Measurements from ENCODE around the gene RNF114. TPM values are rescaled to one million over a fixed set of nuclear protein-coding genes. Genes with fewer than 3 reads are reported as not detected.
A peak's percentile ranks its signal among the peaks of the same experiment; 100 is the strongest.
"Not testable (repeated sequence)": the region's sequence is repeated elsewhere in the genome, so short reads cannot be mapped to it uniquely, and the experiment has no call there.

Gene RNF114
- total RNA-seq, 1 experiment from 2014 or later, result 76.4 TPM

- peak; percentile 25 for DNase-seq
- Histone ChIP-seq H3K4me3 (ENCODE audit: insufficient read depth, low read depth, low read length) (no peak overlapping the region), H3K27me3 (ENCODE audit: control insufficient read depth, insufficient read depth, low read length) (no peaks in the 10 kb centered on the region)
These were observed 42.1 kb upstream of the RNF114 start for GRCh38 chr20:49894073-49894470.

GRCh38 chr20:49895474-49896093, 40.6 kb upstream of the RNF114 start:
- H3K27me3 ChIP-seq (ENCODE audit: control insufficient read depth, insufficient read depth, low read length); H3K4me3 ChIP-seq (ENCODE audit: insufficient read depth, low read depth, low read length); DNase-seq; H3K36me3 ChIP-seq (replicated peaks; ENCODE audit: control insufficient read depth, insufficient read depth, low read length): not testable (repeated sequence)

More at GRCh38 chr20:49894073-49894470, 42.1 kb upstream of the RNF114 start:
- no peaks in the 10 kb centered on the region for H3K36me3 ChIP-seq (replicated peaks; ENCODE audit: control insufficient read depth, insufficient read depth, low read length)

- Histone ChIP-seq H3K27me3 (ENCODE audit: control insufficient read depth, insufficient read depth, low read length) (no peaks in the 10 kb centered on the region), H3K4me3 (ENCODE audit: insufficient read depth, low read depth, low read length) (no peak overlapping the region), H3K36me3 (replicated peaks; ENCODE audit: control insufficient read depth, insufficient read depth, low read length) (no peaks in the 10 kb centered on the region)
- DNase-seq, result no peak
These were observed 40.0 kb upstream of the RNF114 start for GRCh38 chr20:49896204-49896603.

GRCh38 chr20:49899541-49900383, 36.4 kb upstream of the RNF114 start:
- Histone ChIP-seq H3K36me3 (replicated peaks; ENCODE audit: control insufficient read depth, insufficient read depth, low read length) (peaks cover 4% of the 10 kb centered on the region), H3K4me3 (ENCODE audit: insufficient read depth, low read depth, low read length) (no peak overlapping the region), H3K27me3 (ENCODE audit: control insufficient read depth, insufficient read depth, low read length) (no peaks in the 10 kb centered on the region)
- peak; percentile 17 for DNase-seq

GRCh38 chr20:49901588-49901987, 34.6 kb upstream of the RNF114 start:
- Histone ChIP-seq H3K36me3 (replicated peaks; ENCODE audit: control insufficient read depth, insufficient read depth, low read length) (peaks cover 4% of the 10 kb centered on the region), H3K4me3 (ENCODE audit: insufficient read depth, low read depth, low read length) (no peak overlapping the region), H3K27me3 (ENCODE audit: control insufficient read depth, insufficient read depth, low read length) (no peaks in the 10 kb centered on the region)
- no peak for DNase-seq

GRCh38 chr20:49904440-49905214, 31.6 kb upstream of the RNF114 start:
- no peak for DNase-seq
- Histone ChIP-seq H3K36me3 (replicated peaks; ENCODE audit: control insufficient read depth, insufficient read depth, low read length) (peaks cover 6% of the 10 kb centered on the region), H3K4me3 (ENCODE audit: insufficient read depth, low read depth, low read length) (no peak overlapping the region), H3K27me3 (ENCODE audit: control insufficient read depth, insufficient read depth, low read length) (no peaks in the 10 kb centered on the region)

DNA sequence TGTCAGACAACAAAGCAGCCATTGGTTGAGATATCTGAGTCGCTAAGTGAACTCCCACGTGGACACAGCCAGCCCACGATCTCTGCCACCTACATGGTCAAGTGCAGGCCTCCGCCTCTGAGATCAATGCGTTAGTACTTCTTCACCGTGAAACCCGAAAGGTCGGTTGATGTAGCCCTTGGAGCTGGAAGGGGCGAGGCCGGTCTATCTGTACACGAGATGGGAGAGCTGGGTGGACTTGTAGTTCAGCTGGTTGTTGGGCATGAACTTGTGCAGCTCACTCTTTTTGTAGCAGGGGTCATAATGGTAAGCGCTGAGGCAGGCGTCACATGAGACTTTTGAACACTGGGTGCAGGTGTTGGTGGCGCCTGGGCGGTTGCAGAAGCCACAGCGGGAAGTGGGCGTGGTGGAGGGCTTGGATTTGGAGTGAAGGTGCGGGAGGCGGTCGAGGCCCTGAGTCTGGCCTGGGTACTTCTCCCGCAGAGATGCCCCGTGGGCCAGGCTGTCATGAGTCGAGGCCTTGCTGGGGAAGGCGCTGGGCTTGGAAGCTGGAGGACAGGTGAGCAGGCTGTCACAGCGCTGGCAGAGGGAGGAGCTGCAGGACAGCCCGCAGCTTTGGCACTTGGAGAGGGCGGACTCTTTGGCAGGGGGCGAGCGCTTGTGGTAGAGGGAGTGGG, 30.6 kb upstream of the RNF114 start:
- no peaks in the 10 kb centered on the region for H3K27me3 ChIP-seq (ENCODE audit: control insufficient read depth, insufficient read depth, low read length)
- no peak overlapping the region for H3K4me3 ChIP-seq (ENCODE audit: insufficient read depth, low read depth, low read length)
- peaks cover 6% of the 10 kb centered on the region for H3K36me3 ChIP-seq (replicated peaks; ENCODE audit: control insufficient read depth, insufficient read depth, low read length)
- peak; percentile 39 for DNase-seq

- H3K4me3 ChIP-seq (ENCODE audit: insufficient read depth, low read depth, low read length), result no peak overlapping the region
- no peak for DNase-seq
- H3K27me3 ChIP-seq (ENCODE audit: control insufficient read depth, insufficient read depth, low read length), result no peaks in the 10 kb centered on the region
- peaks cover 6% of the 10 kb centered on the region for H3K36me3 ChIP-seq (replicated peaks; ENCODE audit: control insufficient read depth, insufficient read depth, low read length)
These were observed 30.0 kb upstream of the RNF114 start for GRCh38 chr20:49906101-49906604.

GRCh38 chr20:49906615-49907154, 29.5 kb upstream of the RNF114 start:
- peak; percentile 21 for DNase-seq
- H3K4me3 ChIP-seq (ENCODE audit: insufficient read depth, low read depth, low read length), result no peak overlapping the region
- peaks cover 6% of the 10 kb centered on the region for H3K36me3 ChIP-seq (replicated peaks; ENCODE audit: control insufficient read depth, insufficient read depth, low read length)
- no peaks in the 10 kb centered on the region for H3K27me3 ChIP-seq (ENCODE audit: control insufficient read depth, insufficient read depth, low read length)

GRCh38 chr20:49907405-49908257, 28.6 kb upstream of the RNF114 start:
- no peak for DNase-seq
- Histone ChIP-seq H3K4me3 (ENCODE audit: insufficient read depth, low read depth, low read length) (no peak overlapping the region), H3K36me3 (replicated peaks; ENCODE audit: control insufficient read depth, insufficient read depth, low read length) (peaks cover 6% of the 10 kb centered on the region), H3K27me3 (ENCODE audit: control insufficient read depth, insufficient read depth, low read length) (no peaks in the 10 kb centered on the region)

DNA sequence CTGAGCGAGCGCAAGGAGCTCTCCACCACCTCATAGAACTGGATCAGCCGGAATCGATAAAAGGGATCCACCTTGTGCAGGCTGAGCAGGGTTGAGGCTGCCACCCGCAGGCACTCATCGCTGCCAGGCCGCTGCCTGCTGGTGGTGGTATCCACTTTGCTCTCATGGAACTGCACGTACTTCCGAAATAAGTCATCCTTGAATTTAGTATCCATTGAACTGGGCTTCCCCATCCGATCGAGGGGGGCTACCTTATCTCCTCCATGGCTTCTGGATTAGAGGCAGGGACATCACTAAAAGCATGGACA, 28.0 kb upstream of the RNF114 start:
- H3K36me3 ChIP-seq (replicated peaks; ENCODE audit: control insufficient read depth, insufficient read depth, low read length), result peaks cover 6% of the 10 kb centered on the region
- DNase-seq, result no peak
- no peaks in the 10 kb centered on the region for H3K27me3 ChIP-seq (ENCODE audit: control insufficient read depth, insufficient read depth, low read length)
- H3K4me3 ChIP-seq (ENCODE audit: insufficient read depth, low read depth, low read length), result no peak overlapping the region

GRCh38 chr20:49909499-49910339, 26.5 kb upstream of the RNF114 start:
- H3K27me3 ChIP-seq (ENCODE audit: control insufficient read depth, insufficient read depth, low read length), result no peaks in the 10 kb centered on the region
- no peak overlapping the region for H3K4me3 ChIP-seq (ENCODE audit: insufficient read depth, low read depth, low read length)
- H3K36me3 ChIP-seq (replicated peaks; ENCODE audit: control insufficient read depth, insufficient read depth, low read length), result peaks cover 1% of the 10 kb centered on the region
- peak; percentile 82 for DNase-seq

GRCh38 chr20:49910340-49910706, 25.9 kb upstream of the RNF114 start:
- Histone ChIP-seq H3K36me3 (replicated peaks; ENCODE audit: control insufficient read depth, insufficient read depth, low read length) (peaks cover 1% of the 10 kb centered on the region), H3K27me3 (ENCODE audit: control insufficient read depth, insufficient read depth, low read length) (no peaks in the 10 kb centered on the region), H3K4me3 (ENCODE audit: insufficient read depth, low read depth, low read length) (no peak overlapping the region)
- DNase-seq, result no peak

Data from H7 (cell line).